T-helper 22 cell (primary cell): ENCODE data around the gene CXCL5.

ENCODE experiments used
- DNase-seq: peaks from one replicate; pipeline ENCODE4 v3.0.0-alpha.2; 2020; ENCODE audit warnings: low read depth

Gene CXCL5

DNA sequence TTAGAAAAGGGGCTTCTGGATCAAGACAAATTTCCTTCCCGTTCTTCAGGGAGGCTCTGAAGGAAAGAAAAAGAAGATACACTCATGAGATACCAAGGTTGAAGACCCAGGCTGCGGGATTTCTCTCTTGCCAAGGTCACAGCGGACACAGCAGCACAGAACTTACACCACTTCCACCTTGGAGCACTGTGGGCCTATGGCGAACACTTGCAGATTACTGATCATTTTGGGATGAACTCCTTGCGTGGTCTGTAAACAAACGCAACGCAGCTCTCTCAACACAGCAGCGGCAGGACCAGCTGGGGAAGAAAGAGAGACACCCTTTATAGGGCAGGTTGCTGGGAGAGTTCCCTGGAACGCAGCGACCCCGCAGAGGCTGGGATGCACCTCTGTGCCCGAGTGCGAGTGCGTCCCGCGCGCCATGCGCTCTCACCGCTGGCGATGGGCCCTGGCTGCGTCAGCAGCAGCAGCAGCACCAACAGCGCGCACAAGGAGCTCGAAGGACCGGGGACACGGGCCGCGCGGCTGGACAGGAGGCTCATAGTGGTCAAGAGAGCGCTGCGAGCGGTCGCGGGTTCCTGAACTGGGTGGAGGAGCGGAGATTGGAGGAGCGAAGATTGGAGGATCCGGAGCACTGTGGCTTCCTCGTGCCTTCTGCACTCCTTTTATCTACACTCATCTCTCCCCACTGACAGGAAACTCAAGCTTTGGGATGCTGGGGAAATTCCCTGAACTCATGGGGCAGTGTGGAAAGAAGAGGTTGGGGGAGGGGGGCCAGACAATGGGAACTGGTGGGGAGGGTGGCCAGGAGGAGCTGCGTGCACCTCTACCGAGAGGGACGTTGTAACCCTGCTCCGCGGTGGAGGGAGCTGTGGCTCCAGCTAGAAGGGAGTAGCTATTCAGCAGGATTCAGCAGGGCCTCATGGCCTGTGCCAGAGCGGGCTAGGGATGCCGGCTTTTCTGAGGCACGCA lies at the start of gene CXCL5:
CXCL5 (minus strand) TSS at position 638 of the 972 bp plus-strand sequence; CDS start at position 542, 96 bp downstream.
- DNase-seq = no peak

DNA sequence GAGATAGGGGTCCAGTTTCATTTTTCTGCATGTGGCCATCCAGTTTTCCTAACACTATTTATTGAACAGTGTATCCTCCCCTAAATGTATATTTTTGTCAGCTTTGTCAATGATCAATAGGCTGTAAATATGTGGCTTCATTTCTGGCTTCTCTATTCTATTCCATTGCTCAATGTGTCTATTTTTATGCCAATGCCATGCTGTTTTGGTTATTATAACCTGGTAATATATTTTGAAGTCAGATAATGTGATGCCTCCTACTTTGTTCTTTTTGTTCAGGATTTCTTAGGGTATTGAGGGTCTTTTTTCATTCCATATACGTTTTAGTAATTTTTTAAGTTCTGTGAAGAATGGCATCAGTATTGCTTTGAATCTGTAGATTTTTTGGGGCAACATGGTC lies 48.7 kb upstream of the CXCL5 start:
- no peak for DNase-seq

DNA sequence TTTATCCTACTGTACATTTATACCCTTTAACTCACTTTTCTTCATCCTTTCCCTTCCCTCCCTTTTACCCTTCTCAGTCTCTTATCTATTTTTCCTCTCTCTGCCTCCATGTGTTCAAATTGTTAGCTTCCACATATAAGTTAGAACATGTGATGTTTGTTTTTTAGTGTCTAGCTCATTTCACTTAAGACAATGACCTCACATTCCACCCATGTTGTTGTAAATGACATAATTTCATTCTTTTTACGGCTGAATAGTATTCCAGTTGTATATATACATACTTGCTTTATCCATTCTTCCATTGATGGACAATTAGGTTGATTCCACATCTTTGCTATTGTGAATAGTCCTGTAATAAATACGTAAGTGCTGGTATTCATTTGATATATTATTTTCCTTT lies 47.3 kb upstream of the CXCL5 start:
- DNase-seq = no peak

DNA sequence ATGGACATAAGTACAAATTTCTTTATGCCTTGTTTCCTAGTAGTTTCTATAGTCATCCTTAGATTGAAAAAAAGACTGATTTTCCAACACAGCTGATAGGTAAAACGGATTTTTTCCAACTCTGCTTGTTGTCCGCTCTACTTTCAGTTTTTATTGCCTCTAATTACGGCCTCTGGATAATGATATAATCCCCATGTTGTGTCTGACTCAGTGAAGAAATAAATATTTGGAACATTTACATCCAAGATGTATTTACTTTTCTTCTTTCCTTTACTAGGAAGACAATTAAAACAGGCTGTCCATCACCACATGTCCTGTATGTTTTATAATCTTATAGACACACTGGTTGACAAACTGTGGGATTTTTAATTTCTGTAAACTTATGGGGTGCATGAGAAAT lies 46.8 kb upstream of the CXCL5 start:
- DNase-seq = no peak

DNA sequence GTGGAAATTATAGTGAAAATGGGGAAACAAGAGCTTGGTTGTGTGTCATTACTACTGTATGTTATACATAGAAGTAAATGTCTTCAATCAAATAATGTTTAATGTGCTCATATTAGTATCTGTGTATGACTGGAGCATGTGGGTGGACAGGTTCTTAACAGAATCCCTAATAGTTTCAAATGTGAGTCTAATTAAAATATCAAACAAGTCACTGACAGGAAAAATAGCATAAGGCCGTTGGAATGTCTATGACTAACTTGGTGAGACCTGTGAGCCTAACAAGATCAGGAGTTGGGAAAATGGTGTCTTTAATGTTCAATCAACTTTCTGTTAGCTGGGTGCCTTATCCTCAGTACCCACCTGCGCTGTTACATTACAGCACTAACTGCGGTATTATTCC lies 46.2 kb upstream of the CXCL5 start:
- no peak for DNase-seq

DNA sequence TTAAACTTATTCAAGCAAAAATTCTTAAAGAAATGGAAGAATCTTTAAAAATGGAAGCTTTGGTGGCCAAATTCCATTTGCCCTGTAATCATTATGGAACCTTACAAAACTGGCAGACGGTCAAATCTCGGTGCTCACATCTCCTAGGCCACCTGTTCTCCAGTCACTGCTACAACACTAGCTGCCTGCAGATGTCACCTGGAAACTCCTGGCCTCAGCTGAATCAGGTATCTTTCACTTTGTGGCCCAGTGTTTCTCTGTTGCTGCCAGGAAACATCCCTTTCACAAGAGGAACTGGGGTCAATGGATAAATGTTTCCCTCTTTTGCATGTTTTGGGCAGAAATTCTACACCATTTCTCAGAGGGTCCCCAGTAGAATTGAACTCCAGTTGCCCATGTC lies 44.2 kb upstream of the CXCL5 start:
- DNase-seq = no peak

DNA sequence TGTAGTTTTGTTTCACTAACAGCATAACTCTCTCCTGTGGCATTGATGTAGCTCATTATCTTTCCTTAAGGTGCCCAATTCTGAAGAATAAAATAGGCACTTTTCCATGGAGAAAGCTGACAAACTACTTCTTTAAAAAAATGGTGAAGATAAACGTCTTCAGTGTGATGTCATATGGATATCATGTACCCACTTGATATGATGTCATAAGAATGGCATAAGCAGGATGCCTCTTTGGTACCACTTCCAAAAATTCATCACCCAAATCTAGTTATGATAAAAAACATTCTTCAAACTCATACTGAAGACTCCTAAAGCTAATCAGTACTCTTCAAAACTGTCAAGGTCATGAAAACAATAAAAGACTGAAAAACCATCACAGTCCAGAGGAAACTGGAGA lies 42.9 kb upstream of the CXCL5 start:
- DNase-seq = no peak

DNA sequence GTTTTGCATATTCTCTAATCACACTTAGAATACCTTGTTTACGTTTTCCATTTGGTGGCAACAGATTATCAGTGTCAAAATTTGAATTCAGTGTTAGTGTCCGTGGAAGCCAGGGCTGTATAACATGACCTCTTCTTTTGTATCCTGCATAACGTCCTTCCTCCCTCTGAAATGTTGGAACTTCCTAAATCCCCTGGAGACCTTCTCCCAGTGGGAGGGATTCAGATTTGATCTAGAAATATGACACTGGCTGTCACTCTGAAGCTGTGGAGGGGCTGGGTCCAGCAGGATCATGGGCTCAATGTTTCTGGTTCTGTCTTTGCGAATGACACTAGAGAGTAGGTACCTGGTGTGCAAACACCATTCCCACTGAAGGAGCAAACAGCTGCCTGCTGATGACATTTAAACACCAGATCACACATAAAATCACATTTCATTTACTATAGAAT lies 40.9 kb upstream of the CXCL5 start:
- no peak for DNase-seq

DNA sequence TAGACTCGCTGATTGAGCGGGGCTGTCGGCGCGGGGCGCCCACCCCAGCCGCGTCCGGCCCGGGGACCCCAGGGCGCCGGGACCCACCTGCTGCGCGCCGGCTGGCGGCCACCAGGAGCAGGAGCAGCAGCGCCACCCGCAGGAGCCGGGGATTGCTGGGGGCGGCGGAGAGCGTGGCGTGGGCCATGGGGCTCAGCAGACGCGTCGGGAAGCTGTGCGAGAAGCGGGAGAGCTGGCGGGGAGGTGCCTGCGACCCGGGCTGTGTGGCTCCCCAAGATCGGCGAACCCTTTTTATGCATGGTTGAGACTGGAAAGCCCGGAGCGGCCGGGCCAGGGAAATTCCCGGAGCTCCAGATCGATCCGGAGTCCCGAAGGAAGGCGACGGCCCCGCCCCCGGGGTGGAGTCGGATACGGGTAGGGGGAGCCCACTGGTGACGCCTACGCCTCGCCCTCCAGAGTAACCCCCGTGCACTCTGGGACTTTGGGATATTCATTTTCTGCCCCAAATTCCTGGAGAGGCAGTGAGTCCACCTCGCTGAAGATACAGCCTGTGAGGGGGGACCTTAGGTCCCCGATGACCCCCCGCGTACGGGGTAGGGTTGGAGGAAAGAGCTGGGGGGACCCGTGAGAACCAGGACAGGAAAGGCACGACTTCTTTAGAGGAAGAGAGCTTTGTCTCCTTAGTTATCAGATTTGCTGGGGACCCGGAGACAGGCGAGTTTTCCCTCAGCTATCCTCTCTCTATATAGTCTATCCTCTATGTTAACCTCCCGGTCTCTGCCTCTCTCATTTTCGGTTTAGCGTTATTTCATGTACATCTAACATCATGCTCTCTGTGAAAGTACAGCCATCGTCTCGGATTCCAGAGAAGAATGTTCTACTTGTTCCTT lies 40.2 kb upstream of the CXCL5 start, which contains the start of gene CXCL3:
CXCL3 (minus strand) TSS at position 265 of the 890 bp plus-strand sequence; CDS start at position 187, 78 bp downstream.
- no peak for DNase-seq

DNA sequence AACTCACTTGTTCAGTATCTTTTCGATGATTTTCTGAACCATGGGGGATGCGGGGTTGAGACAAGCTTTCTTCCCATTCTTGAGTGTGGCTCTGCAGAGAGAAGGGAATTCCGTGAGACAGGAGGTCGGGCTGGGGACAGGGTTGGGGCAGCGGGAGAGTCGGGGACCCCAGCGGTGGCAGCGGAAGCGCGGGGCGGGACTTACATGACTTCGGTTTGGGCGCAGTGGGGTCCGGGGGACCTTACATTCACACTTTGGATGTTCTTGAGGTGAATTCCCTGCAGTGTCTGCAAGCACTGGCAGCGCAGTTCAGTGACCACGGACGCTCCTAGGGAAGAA lies 39.6 kb upstream of the CXCL5 start:
- DNase-seq = no peak

DNA sequence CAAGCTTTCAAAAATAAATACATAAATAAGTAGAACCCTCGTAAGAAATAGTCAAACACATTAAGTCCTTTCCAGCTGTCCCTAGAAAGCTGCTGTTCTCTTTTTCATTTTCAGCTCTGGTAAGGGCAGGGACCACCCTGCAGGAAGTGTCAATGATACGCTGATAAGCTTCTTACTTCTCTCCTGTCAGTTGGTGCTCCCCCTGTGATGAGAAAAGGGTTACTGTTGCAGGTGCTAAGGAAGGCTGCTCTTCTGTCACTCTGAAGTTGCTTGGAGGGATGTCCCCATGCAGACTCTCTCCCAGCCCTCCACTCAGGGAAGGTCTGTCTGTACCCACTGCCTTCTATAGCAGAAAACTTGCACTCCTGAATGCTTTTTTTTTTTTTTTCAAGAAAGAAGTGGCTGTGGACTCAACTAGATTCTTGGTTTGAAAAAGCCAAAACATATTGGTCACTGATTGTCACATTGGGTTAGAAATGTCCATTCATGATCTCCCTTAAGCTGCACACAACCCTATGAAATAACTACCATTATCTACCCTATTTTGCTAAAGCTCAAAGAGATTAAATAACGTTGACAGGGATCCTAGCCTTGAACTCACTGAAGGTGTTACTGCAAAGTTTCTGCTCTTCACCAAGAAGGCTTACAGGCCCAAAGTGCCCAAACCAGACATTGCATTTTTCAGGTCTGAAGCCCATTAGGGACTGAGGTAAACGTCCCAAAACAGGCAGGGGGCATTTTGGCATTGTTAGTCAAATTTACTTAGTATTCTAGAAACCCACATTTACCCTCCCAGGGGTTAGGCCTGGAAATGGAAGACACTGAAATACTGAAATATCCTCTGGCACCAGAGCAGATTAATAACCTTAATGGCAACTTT lies 38.8 kb upstream of the CXCL5 start:
- no peak for DNase-seq

DNA sequence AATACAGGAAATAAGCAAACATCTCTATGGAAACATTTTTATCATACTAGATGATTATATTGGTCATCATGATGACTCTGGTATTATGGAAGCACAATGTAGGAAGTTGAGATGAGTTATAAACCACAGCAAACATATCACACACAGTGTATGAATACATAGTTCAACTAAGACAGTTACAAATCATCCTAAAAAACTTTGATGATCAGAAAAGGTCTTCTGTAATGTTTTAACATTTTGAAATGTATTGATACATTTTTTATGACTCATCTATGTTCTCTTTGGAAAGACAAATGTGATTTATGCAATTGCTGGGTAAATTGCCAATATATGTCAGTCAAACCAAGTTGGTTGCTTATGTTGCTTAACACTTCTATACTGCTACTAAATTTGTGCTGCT lies 35.3 kb upstream of the CXCL5 start:
- no peak for DNase-seq

DNA sequence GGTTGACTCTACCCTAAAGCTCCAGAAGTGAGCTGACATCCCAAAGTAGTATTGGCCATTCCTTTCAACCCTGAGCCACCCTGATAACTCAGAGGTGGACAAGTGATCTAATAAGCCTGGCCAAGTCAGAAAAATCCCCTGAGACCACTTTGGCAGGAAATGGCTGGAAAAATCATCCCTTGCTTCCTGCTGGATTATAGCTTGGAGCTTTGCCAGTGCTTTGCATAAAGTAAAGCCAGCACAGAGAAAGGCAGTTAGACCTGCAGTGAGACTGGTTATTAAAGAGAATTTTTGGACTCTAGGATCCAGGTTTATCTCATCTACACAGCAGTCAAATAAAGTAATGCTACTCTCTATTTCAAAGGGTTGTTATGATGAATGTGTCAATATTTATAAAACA lies 33.6 kb upstream of the CXCL5 start:
- no peak for DNase-seq

DNA sequence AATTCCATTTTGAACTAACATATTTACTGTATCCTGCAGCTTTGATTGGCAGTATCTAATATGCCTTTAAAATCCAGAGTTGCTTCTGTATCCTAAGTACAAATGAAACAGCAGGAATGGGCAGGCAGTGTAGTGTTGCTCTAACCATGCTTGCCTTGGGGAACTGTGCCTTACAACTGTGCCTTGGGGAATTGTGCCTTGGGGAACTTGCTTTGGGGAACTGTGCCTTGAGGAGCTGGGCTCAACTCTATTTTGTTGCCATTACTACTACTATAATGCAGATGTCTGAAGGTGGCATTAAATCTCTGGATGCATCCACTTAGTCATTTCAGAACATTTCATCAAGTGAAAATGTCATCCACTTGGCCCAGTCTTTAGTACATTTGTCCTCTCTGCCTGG lies 33.1 kb upstream of the CXCL5 start:
- no peak for DNase-seq

DNA sequence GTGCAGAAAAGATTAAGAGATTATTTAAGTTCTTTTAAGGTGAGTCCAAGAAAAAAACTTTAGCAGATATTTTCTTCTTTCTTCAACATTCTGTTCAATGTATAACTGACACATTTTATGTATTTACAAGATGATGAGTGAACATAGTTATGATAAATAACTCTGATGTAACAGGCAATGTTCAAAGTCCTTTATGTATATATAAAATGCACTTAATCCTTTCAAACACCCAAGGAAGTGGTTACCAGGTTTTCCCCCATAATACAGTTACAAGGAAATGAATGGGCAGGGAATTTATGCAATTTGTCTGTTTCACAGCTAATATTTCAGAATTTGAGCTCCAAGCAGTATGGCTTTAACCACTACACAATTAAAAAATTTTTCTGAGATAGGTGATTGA lies 31.8 kb upstream of the CXCL5 start:
- DNase-seq = no peak

DNA sequence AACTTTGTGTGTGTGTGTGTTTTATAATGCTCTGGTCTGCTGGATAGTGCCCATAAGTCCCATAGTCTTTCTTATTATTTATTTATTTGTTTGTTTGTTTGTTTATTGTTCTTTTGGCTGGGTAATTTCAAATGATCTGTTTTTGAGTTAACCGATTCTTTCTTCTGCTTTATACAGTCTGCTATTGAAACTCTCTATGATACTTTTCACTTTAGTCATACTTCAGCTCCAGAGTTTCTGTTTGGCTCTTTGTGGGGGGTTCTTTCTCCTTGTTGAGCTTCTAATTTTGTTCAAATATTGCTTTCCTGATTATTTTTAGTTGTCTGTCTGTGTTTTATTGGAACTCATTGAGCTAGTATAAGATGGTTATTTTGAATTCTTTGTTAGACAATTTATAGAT lies 30.0 kb upstream of the CXCL5 start:
- DNase-seq = no peak

DNA sequence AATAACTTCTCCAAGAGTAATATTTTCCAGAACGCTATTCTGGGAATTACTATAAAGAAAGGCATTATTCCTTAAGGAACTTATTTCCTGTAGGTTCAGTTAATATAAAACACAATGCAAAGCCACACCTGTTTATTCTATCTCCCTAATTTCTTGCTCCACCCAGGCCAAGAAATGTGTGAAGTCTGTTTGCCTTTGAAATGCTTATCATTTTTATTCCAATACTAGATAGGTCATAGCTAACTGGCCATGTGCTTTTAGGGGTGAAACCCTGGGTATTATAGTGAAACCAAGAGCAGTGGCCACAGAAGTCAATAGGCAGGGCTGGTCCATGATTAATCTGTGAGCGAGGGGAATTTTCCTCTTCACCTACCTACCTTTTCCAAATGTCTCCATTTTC lies 25.2 kb upstream of the CXCL5 start:
- no peak for DNase-seq

DNA sequence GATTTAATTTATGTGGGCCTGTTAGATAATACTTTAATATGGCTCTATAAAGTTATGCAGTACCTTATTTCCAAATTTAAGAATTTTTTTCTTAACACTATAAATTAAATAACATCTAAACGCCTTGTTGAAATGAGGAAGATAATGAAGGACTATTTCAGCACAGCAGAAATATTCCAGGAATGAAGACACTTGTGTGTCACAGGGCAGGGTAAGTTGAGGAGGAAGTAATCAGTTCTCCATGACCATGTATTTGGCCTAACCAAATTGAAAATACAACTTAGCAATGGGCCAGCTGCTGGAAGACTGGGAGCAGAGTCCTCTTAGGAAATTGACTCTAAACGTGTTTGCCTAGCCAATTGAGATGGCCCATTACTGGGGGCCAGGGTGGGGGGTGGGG lies 23.1 kb upstream of the CXCL5 start:
- no peak for DNase-seq

DNA sequence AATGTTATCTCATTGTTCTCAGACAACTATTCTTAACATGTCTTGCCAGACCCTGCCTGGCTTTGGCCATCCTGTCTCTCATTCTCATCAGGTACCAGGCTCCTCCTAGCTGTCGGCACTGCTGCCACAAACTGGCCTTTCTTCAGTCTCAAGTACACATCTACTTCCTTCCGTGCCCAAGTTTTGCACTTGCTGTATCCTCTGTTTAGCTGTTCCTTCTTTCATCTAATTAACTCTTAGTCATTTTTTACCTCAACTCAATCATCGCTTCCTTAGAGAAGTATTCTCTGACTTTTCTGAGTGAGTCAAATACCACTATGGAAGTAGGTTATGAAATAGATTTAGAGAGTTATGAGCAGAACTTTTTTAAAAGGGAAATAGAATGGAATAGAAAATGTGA lies 20.3 kb upstream of the CXCL5 start:
- DNase-seq = no peak

DNA sequence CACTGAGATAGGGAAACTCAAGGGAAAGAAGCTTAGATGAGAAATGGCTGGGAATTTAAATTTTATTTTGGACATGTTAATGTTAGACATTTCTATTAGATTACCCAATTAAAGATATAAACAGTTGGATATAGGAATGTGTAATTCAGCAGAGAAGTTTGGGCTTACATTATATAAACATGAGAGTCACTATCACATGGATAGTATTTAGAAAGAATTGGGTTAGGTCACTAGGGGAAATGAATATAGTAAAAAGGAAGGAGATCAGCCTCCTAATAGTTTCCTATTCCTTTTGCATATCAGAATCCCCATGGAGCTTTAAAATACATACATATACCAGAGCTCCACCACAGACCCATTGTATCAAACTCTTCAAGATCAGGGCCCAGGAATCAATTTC lies 19.6 kb upstream of the CXCL5 start:
- DNase-seq = no peak

DNA sequence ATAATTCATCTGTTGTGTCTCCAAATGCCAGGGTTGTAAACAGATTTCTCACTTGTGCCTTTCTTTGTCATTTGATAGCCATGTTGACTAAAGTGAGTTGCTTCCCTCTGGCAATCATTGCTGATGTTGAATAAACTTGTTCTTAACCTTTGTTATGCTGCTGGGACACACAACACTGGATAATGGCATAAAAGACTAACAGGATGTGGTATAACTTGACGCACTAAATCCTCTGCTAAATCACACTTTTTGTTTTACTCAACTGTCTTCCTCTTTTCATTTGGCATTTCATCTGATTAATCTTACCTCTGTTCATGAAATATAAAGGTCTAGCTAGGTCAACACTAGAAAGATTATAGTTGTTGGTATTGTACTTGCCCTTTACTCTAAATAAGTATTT lies 17.6 kb upstream of the CXCL5 start:
- DNase-seq = no peak
